GM19238 (cell line): Measurements from ENCODE around the gene SUFU.

Source experiments
- DNase-seq: peaks from one replicate; pipeline ENCODE4 v3.0.0; 2011; ENCODE audit warnings: low spot score; ENCODE audit not compliant: insufficient read length

Gene SUFU

DNA sequence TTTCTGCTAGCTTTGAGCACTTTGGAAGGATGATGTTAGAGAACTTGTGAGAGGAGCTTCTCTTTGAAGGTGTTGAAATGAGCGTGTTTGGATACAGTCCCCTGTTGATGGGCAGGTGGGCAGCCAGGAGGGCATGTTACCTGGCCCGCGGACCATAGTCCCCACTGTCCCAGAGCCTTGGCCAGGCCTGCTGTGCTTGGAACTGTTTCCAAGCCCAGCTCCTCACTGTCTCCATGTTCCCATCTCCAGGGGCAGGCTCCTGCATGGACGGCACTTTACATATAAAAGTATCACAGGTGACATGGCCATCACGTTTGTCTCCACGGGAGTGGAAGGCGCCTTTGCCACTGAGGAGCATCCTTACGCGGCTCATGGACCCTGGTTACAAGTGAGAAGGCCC is 113.3 kb downstream of the SUFU start:
- DNase-seq = no peak

DNA sequence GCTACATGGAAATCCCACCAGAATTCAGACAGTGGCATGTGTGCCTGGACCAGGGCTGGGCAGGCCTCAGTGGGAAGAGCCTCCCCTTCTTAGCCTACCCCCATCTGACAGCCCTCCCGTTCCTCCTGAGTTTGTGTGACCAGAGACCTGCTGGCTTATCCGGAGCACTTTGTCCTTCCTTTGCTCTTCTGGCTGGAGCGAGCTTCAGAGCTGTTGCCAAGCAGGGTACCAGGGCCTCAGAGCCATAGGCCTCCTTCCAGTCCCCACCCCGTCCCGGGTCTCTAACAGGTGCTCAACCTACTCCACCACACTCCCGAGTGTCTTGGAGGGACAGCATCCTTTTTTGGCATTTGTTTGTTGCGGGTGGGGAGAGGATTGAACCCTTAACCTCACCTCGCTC is 114.0 kb downstream of the SUFU start:
- no peak for DNase-seq

DNA sequence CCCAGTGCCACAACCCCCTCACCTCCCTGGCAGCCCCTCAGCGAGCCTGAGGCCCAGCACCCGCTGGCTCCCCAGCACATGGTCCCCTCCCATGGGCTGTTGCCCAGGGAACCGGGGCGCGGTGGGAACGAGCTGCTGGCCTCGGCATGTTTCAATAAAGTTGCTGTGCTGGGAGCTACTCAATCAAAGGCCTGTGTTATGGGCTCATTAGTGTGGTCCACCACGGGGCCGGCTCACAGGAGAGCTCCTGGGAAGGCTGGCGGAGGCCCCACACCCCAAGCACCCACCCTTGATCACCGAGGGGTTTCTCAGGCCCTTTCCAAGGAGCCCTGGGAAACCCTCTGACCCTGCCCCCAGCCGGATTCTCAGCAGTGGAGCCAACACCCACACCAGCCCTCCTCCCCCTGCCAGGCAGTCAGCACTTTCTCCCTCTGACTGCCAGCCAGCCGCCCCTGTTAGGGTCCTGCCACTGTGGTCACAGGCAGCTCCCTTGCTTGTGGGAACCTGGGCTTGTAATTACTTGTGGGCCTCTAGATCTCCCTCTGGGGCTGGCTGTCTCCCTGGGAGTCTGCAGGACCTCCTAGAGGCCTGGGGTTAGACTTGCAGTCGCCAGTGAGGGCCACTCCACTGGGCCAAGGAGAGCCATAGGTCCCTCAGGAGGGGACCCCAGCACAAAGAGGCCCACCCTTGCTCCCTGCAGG is 115.7 kb downstream of the SUFU start:
- DNase-seq = no peak

DNA sequence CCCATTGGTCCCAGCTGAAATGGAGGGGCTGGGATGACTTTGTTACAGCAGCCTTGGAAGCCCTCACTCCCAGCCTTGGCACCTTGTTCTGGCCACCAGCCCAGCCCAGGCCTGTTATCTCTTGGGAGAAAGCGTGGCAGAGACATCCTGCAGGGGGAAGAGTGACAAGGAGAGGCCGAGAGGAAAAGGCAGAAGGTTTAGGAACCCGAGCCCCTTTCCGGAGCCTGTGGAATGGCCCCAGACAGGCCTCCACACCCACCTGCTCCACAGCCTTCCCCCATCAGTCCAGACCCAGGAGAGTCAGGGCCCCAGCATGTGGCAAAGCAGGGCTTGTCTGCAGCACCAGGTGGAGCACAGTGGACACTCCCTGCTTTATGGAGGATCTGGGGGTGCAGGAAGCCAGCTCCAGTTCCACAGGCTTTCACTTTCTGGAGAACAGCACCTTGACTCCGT is 116.4 kb downstream of the SUFU start:
- no peak for DNase-seq

DNA sequence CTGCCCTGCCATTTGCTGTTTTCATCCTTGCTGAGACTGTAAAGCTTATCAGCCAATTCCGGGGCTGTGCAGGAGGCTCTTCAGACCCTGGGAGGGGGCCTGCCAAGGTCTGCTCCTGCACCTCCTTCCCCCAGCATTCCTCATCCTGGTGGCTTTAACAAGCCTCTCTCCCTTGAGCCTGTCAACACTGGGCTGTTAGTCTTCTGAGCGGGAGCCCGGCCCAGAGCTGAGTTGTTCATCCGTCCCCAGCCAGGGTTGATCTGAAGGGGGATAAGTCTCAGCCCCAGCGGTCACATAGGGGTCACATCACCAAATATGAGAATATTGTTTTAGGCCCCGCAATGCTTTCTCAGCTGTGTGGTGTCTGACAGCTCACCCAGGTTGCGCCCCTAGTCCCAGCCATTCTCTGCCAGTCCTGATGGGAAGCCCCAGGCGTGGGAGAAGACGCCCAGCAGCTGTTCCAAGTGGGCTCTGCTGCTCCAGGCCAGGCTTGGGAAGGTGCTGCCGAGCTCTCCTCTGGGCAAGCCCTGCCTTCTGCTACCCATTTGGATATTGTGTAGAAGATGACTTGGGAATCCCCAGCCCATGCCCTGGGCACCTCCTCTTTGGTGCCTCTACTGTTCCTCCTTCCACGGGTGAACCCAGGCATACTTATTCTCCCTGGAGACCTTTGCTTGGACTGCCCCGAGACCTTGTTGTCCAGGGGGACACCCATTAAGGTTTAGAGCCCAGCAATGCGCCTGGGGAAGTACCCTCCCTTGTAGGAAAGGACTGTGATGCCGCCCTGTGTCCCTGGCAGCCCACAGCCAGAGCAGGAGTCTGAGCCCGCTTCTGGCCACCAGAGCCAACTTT is 117.0 kb downstream of the SUFU start:
- no peak for DNase-seq

DNA sequence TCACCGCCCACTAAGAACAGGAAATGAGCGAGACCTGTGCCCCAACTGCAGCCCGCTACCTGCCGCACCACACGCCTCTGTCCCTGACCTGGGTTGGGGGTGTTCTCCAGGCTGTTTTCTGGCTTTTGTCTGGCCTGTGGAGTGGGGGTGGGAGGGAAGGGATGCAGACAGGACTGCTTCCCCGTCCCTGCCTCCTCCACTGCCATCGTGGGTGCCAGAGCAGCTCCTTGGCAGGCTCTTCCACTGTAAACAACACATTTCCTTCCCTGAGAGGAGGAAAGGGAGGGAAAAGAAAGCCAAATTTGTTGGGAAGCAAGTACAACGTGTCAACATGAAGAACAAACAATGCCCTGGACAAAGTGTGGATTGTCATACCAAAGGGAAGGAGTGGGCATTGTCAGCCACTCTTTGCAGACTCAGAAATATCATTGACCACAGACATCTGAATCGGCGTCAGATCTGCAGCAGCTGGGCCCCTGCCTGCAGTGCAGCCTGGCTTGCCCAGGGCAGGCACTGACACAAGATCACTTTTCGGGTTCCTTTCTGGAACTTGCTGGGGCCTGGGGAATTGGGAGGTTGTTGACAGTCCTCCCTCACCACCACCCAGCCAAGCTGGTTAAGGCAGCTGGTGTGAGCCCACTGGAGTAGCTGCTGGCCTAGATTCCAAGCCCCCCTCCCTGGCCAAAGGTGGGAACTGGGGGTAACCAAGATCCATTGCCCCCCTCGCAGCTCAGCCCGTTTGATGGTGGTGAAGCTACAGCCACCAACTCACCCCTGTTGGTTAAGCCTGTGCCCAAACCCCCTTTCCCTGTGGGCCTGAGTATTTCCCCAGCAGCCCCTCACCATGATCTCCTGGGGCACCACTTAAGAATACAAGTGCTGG is 117.9 kb downstream of the SUFU start:
- no peak for DNase-seq

DNA sequence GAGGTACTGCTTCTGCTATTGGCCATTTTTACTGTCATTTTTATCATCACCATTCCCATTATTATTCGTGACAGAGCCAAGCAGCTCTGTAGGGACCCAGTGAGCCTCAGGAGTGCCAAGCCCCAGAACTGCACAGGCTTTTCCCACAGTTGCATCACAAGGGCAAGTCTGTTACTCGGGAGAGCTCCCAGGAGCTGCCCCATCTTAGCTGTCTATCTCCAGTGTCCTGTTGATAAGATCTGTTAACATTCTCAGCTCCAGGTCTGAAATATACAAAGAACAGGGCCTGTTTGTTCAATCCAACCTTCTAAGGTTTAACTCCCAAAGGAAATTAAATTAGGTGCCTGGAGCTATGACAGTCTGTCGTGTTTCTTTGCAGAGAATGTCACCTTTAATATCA is 120.3 kb downstream of the SUFU start:
- DNase-seq = no peak

DNA sequence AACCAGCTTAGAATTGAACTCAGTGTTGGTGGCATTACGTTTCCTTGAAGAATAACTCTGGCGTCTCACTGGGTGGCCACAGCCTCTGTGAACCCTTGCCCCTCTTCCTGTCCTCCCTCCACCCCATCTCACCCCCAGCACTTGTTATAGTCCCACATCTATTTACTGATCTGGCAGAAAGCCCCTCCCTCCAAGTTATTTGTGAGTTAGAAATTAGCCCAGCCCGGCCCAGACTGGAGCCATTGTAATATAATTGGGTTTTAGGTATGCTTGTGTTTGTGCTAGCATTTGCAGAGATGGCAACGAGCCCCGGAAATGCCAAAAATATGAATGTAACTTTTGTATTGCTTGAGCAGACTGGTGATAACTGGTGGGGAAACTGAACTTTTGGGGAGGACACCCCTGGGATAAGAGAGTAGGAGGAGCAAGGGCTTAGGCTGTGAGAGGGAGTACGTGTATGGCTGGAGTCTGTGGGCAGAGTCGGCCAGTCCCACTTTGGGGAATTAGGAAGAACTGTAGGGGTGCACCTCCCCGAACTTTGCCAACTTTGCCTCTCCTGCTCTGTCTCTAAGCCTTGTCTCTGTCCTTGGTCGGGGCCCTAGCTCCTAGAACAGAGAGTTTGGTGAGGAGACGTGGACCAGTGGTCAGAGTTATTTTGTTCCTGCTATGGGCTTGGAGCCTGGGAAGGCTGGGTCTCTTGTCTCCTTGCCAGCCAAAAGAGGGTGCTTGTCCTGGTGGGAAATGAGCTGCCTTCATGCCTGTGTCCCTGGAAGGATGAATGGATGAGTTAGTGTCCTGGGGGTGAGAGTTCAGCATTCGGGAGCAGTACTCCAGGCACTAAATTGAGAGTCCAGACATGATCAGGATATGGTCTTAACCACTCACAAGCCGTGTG is 121.2 kb downstream of the SUFU start:
- no peak for DNase-seq

DNA sequence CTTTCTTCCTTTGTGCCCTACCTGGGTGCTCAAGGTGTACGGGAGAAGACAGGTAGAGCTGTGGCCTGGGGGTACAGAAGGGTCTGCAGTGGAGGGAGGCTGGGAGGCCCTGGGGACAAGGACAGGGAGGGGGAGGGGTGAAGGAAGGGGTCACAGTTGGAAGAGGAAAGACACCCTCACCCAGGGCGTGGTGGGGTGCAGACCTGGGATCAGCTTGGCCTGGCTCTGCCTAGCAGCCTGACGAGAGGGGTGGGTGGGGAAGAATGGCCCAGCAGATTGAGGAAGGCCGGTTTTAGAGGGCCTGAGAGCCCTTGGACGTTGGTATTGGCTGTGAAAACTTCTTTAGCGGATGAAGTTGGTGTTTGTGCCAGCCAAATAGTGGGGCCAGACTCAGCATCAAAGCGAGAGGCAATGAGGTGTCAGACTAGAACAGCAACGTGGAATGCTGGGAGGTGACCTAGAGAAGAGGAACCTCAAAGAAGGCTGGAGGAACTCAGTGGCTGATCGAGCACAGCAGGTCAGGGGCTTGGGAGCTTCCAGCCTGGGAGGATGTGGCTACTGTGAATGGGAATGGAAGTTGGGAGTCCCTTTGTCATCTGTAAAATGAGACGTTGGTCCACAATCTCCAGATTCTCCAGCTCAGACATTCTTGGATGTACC is 122.4 kb downstream of the SUFU start:
- DNase-seq = no peak

DNA sequence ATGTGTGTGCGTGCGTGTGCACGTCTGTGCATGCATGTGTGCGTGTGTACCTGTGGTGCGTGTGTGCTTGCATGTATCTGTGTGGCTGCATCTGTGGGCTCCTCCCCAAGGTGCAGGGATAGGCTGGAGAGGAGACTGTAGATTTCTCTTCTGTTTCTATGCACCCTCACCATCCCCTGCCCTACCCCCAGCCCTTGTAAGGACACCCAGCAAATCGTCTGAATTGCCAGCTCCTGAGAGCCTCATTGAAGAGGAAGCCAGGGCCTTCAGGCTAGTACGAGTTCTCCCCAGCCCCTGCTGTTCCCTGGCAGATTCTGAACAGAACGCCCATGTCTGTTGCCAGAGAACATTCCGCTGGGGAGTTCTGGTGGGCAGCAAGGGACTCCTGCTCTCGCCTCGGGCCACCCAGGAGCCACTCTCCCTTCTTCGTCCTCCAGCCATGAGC is 123.5 kb downstream of the SUFU start:
- DNase-seq = no peak

DNA sequence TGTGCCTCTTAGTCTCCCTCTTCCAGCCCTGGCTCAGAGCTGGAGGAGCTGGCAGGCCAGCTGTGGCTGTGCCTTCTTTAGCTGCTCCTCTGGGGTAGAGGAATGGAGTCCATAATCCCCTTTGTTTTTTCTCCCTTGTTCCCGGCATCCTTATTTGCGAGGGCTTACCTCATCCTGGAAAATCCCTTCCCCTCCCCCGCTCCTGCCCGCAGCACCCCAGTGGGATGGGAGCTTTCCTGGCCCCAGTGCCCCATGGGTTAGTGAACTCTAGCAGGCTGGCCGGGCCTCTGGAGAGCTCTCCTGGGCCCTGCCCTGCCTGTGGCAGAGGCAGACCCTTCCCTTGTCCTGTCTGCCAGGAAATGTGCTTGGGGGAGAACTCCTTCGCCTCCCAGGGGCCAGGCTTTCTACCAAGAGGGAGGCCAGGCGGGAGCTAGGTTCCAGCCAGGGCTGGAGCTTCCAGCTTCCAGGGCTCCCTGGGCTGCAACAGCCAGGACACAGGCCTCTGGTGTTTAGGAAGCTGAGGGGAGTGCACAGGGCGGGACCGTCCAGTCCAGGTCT is 124.0 kb downstream of the SUFU start:
- DNase-seq = no peak

DNA sequence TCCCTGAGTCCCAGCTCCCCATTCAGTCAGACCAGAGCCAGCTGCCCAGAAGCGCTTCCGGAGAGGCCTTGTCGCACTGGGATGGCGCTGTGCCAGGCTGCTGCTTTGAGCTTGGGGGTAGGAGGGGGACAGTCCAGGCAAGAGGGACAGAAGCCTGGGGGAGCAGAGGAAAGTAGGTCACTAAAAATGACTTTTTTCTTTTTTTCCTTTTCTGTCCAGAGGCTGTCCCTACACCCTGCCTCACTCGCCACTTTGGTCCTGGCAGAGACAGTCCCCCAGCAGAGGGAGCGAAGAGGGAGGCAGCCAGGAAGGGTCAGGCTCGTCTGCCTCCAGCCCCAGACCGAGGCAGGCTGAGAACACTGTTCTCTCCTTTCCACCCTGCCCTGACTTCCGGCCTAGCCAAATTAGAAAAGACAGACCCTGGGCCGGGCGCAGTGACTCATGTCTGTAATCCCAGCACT is 124.7 kb downstream of the SUFU start:
- DNase-seq = no peak

DNA sequence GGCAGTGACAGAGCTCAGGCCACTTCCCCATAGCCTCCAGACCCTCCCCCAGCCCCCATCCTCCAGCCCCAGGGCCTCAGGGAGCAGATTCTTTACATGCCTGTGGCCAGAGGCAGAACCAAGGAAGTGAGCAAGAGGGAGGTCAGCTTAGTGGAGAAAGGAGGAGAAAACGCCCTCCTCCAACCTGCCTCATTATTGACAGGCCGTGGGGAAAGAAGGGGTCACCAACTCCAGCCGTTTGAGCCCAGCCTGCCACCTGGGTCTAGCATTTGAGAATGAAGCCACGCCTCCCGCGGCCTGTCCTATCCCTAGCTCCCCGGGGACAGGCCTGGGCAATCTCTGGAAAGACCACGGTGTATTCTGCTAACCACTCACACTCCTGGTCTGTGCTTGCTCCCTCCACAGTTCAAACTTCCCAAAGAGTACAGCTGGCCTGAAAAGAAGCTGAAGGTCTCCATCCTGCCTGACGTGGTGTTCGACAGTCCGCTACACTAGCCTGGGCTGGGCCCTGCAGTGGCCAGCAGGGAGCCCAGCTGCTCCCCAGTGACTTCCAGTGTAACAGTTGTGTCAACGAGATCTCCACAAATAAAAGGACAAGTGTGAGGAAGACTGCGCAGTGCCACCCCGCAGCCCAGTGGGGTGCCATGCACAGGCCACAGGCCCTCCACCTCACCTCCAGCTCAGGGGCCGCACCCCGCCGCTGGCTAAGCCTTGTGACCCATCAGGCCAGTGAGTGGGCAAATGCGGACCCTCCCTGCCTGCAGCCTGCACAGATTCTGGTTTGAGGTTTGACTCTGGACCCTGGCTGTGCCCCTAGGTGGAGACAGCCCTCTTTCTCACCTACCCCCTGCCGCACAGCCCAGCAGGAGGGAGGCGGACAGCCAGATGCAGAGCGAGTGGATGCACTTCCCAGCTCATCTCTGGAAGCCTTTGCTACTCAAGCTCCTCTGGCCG is 126.2 kb downstream of the SUFU start:
- DNase-seq = no peak

DNA sequence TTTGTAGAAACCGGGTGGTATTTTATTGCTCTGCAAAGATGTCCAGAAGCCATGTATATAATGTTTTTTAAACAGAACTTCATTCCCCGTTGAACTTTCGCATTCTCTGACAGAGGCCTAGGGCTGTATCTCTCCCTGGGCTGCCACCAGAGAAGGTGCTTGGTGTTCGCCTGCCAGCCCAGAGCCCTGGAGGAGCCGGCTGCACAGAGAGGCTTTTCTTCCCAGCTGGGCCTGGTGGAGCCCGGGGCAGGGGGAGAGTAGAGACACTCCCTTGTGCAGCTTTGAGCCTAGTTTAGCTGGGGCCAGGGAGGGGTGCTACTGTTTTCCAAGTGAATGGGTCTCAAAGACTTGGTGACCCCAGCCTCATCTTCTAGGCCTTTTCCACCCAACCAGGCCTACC is 126.9 kb downstream of the SUFU start:
- no peak for DNase-seq

DNA sequence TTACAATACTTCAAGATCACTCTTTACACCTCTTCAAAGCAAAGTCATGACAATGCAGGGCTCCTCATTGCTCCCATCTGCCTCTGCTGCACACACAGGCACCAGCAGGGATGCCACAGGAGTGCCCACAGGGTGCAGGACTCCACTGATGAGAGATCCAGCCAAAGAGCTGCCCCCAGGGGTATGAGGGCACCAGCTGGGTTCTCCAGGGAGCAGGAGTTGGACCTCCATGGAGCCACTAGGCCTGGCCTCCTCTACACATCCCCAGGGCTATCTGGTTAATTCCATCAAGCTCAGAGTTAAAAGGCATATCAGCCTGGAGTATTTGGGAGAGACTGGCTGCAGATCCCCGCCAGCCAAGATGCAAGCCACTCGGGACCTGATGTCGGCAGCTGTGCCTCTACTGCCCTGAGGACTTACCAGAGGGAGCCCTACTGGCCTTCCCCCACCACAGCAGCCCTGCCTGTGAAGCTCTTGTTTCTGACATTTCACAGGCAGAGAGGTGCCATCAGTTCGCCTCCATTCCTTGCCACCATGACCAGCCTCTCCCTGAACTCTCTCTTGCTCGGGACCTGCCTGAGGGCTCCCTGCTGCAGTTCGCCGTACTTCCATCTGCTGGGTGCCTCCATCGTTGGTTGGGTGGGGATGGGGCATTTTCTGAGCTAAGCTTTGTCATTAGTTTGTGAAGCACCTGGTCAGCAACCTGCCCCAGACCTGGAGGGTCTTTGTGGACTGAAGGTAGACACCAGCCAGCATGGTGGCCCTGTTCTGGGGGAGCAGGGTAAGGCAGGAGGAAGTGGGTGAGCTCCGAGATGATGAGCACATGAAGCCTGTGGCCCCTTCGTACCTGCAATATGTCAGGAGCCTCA is 128.0 kb downstream of the SUFU start:
- DNase-seq = no peak

DNA sequence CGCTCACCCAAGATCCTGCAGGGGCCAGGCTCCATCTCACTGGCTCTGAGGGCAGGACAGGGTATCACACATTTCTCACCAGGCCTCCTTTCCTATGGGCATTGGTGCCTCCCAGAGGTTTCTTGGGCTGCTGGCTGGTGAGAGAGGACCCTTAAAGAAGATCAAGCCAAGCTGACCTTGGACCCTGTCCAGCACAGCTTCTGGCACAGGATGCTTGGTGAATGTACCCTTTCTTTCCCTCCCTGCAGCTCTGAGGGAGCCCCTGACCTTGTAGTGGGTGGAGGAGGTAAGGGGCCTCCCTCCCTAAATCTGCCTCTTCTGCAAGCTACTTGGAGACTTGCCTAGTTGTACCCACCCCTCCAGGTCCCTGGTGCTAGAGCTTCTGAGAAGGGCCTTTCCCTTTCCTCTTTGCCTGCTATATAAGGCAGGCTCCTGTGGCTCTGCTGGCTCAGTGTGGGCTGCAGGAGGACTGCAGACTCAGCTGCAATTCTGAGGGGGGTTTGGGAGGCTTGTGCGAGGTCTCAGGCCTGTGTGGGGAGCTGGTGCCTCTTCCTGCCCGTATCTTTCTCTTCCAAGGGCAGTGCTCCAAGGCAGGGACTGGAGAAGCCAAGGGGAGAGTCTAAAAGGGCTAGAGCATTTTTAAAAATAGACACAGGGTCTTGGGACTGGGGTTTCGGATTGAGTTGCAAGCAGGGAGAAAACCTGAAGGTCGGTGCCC is 128.8 kb downstream of the SUFU start:
- no peak for DNase-seq

DNA sequence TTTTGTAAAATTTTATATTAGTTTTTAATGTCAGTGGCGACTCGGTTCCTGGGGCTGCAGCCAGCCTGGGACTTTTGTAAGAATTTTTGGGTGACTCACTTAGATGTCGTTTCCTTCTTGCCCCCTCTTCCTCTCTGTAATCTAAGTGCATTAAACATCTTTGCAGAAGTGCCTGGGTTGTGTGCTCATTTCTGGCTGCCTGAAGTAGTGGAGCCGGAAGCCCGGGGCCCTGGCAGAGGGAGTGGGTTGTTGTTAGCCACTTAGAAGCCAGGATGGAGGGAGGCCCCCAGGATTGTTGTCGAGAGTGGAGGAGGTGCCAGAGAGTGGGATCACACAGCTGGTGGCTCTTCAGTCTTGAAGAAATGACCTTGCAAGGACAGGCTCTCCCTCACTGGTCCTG is 129.5 kb downstream of the SUFU start:
- no peak for DNase-seq
